T follicular helper cell (primary cell): ENCODE data around the gene RASSF3.
A peak's percentile ranks its signal among the peaks of the same experiment; 100 is the strongest.
"Not testable (repeated sequence)": the region's sequence is repeated elsewhere in the genome, so short reads cannot be mapped to it uniquely, and the experiment has no call there.

ENCODE experiments used
- DNase-seq: peaks from one replicate; pipeline ENCODE4 v3.0.0-alpha.2; 2020; ENCODE audit warnings: low read depth

RASSF3 gene

GRCh38 chr12:64670919-64671639 lies 60.8 kb downstream of the RASSF3 start:
- DNase-seq, result no peak

- no peak for DNase-seq
These were observed 61.4 kb downstream of the RASSF3 start for GRCh38 chr12:64671681-64672080.

- peak; percentile 38 for DNase-seq
These were observed 62.7 kb downstream of the RASSF3 start for GRCh38 chr12:64672925-64673409.

GRCh38 chr12:64673490-64674169 lies 63.3 kb downstream of the RASSF3 start:
- DNase-seq, result no peak

GRCh38 chr12:64674367-64674922 lies 64.2 kb downstream of the RASSF3 start:
- DNase-seq, result peak; percentile 58

GRCh38 chr12:64675795-64676194 lies 65.5 kb downstream of the RASSF3 start:
- DNase-seq, result no peak

- DNase-seq, result no peak
These were observed 68.0 kb downstream of the RASSF3 start for GRCh38 chr12:64678248-64678647.

- DNase-seq, result no peak
These were observed 68.5 kb downstream of the RASSF3 start for GRCh38 chr12:64678835-64679234.

- peak; percentile 59 for DNase-seq
These were observed 69.2 kb downstream of the RASSF3 start for GRCh38 chr12:64679487-64680001.

- no peak for DNase-seq
These were observed 69.9 kb downstream of the RASSF3 start for GRCh38 chr12:64680235-64680634.

GRCh38 chr12:64681200-64682052 lies 71.1 kb downstream of the RASSF3 start:
- DNase-seq, result no peak

- DNase-seq, result no peak
These were observed 72.4 kb downstream of the RASSF3 start for GRCh38 chr12:64682572-64683277.

GRCh38 chr12:64683816-64684543 lies 73.7 kb downstream of the RASSF3 start:
- DNase-seq, result no peak

- no peak for DNase-seq
These were observed 74.8 kb downstream of the RASSF3 start for GRCh38 chr12:64685050-64685449.

GRCh38 chr12:64685605-64686004 lies 75.3 kb downstream of the RASSF3 start:
- DNase-seq, result no peak

- no peak for DNase-seq
These were observed 77.5 kb downstream of the RASSF3 start for GRCh38 chr12:64687816-64688215.

GRCh38 chr12:64688219-64688618 lies 77.9 kb downstream of the RASSF3 start:
- no peak for DNase-seq

- DNase-seq, result no peak
These were observed 78.4 kb downstream of the RASSF3 start for GRCh38 chr12:64688715-64689114.

GRCh38 chr12:64690236-64690635 lies 79.9 kb downstream of the RASSF3 start:
- not testable (repeated sequence) for DNase-seq

GRCh38 chr12:64691227-64691794 lies 81.0 kb downstream of the RASSF3 start:
- no peak for DNase-seq
